ENCODE data around the gene RGS3. TPM values are rescaled to one million over a fixed set of nuclear protein-coding genes. Genes with fewer than 3 reads are reported as not detected.
"Not testable (repeated sequence)": the region's sequence is repeated elsewhere in the genome, so short reads cannot be mapped to it uniquely, and the experiment has no call there.

The RGS3 gene
- total RNA-seq, 1 experiment from 2014 or later = 26.9 TPM

GRCh38 chr9:113486327-113486726 is 22.8 kb downstream of the RGS3 start:
- no peak for DNase-seq (ENCODE audit: extremely low read depth, low read depth)

- no peak for DNase-seq (ENCODE audit: extremely low read depth, low read depth)
Observed at GRCh38 chr9:113488071-113488470, 24.5 kb downstream of the RGS3 start.

- DNase-seq (ENCODE audit: extremely low read depth, low read depth) = no peak
Observed at GRCh38 chr9:113488490-113488889, 25.0 kb downstream of the RGS3 start.

GRCh38 chr9:113491147-113491546 is 27.6 kb downstream of the RGS3 start:
- not testable (repeated sequence) for DNase-seq (ENCODE audit: extremely low read depth, low read depth)

- DNase-seq (ENCODE audit: extremely low read depth, low read depth) = no peak
Observed at GRCh38 chr9:113492343-113493202, 29.0 kb downstream of the RGS3 start.

- no peak for DNase-seq (ENCODE audit: extremely low read depth, low read depth)
Observed at GRCh38 chr9:113493203-113493520, 29.6 kb downstream of the RGS3 start.

GRCh38 chr9:113495526-113495925 is 32.0 kb downstream of the RGS3 start:
- no peak for DNase-seq (ENCODE audit: extremely low read depth, low read depth)

GRCh38 chr9:113497051-113497450 is 33.5 kb downstream of the RGS3 start:
- DNase-seq (ENCODE audit: extremely low read depth, low read depth) = no peak

- no peak for DNase-seq (ENCODE audit: extremely low read depth, low read depth)
Observed at GRCh38 chr9:113499153-113499875, 35.8 kb downstream of the RGS3 start.

- no peak for DNase-seq (ENCODE audit: extremely low read depth, low read depth)
Observed at GRCh38 chr9:113499876-113500497, 36.5 kb downstream of the RGS3 start.

GRCh38 chr9:113501129-113501686 is 37.7 kb downstream of the RGS3 start:
- DNase-seq (ENCODE audit: extremely low read depth, low read depth) = no peak

GRCh38 chr9:113501852-113502251 is 38.3 kb downstream of the RGS3 start:
- DNase-seq (ENCODE audit: extremely low read depth, low read depth) = no peak

- no peak for DNase-seq (ENCODE audit: extremely low read depth, low read depth)
Observed at GRCh38 chr9:113502427-113503034, 39.0 kb downstream of the RGS3 start.

- DNase-seq (ENCODE audit: extremely low read depth, low read depth) = no peak
Observed at GRCh38 chr9:113503131-113503541, 39.6 kb downstream of the RGS3 start.

- DNase-seq (ENCODE audit: extremely low read depth, low read depth) = no peak
Observed at GRCh38 chr9:113503613-113504211, 40.2 kb downstream of the RGS3 start.

GRCh38 chr9:113504725-113505590 is 41.4 kb downstream of the RGS3 start:
- no peak for DNase-seq (ENCODE audit: extremely low read depth, low read depth)

GRCh38 chr9:113506090-113506589 is 42.6 kb downstream of the RGS3 start:
- no peak for DNase-seq (ENCODE audit: extremely low read depth, low read depth)

- DNase-seq (ENCODE audit: extremely low read depth, low read depth) = no peak
Observed at GRCh38 chr9:113507256-113507655, 43.7 kb downstream of the RGS3 start.

GRCh38 chr9:113508111-113508749 is 44.7 kb downstream of the RGS3 start:
- DNase-seq (ENCODE audit: extremely low read depth, low read depth) = no peak
